ENCODE data around the gene COG5. TPM values are rescaled to one million over a fixed set of nuclear protein-coding genes. Genes with fewer than 3 reads are reported as not detected.

COG5 gene
- total RNA-seq, 1 donor from 2014 or later = 36.3 TPM

GRCh38 chr7:107276220-107276827 lies 287.4 kb downstream of the COG5 start:
- Histone ChIP-seq H3K36me3 (ENCODE audit: control insufficient read depth, insufficient read depth, low read length) (no peaks in the 10 kb centered on the region), H3K4me3 (ENCODE audit: low read depth, low read length) (no peak overlapping the region), H3K27me3 (ENCODE audit: control insufficient read depth, insufficient read depth, low read length) (no peaks in the 10 kb centered on the region)
- DNase-seq (ENCODE audit: low read depth) = no peak
- no peak for TF ChIP-seq CTCF (IDR thresholded peaks at IDR 0.05; ENCODE audit: insufficient read depth, low read length, severe bottlenecking)
- no peak for FAIRE-seq

- Histone ChIP-seq H3K27me3 (ENCODE audit: control insufficient read depth, insufficient read depth, low read length) (no peaks in the 10 kb centered on the region), H3K4me3 (ENCODE audit: low read depth, low read length) (no peak overlapping the region), H3K36me3 (ENCODE audit: control insufficient read depth, insufficient read depth, low read length) (no peaks in the 10 kb centered on the region)
- TF ChIP-seq CTCF (IDR thresholded peaks at IDR 0.05; ENCODE audit: insufficient read depth, low read length, severe bottlenecking) = no peak
- no peak for FAIRE-seq
- DNase-seq (ENCODE audit: low read depth) = no peak
Measured at GRCh38 chr7:107274506-107274905, 289.2 kb downstream of the COG5 start.

GRCh38 chr7:107269790-107270189 lies 293.9 kb downstream of the COG5 start:
- Histone ChIP-seq H3K36me3 (ENCODE audit: control insufficient read depth, insufficient read depth, low read length) (no peaks in the 10 kb centered on the region), H3K27me3 (ENCODE audit: control insufficient read depth, insufficient read depth, low read length) (no peaks in the 10 kb centered on the region), H3K4me3 (ENCODE audit: low read depth, low read length) (no peak overlapping the region)
- DNase-seq (ENCODE audit: low read depth) = no peak
- TF ChIP-seq CTCF (IDR thresholded peaks at IDR 0.05; ENCODE audit: insufficient read depth, low read length, severe bottlenecking) = no peak
- FAIRE-seq = no peak

- H3K36me3 ChIP-seq (ENCODE audit: control insufficient read depth, insufficient read depth, low read length) = no peaks in the 10 kb centered on the region
- no peaks in the 10 kb centered on the region for H3K27me3 ChIP-seq (ENCODE audit: control insufficient read depth, insufficient read depth, low read length)
- no peak overlapping the region for H3K4me3 ChIP-seq (ENCODE audit: low read depth, low read length)
- DNase-seq (ENCODE audit: low read depth) (no peak), FAIRE-seq (no peak)
- TF ChIP-seq CTCF (IDR thresholded peaks at IDR 0.05; ENCODE audit: insufficient read depth, low read length, severe bottlenecking) = no peak
Measured at GRCh38 chr7:107268594-107268993, 295.1 kb downstream of the COG5 start.

- FAIRE-seq (no peak), DNase-seq (ENCODE audit: low read depth) (no peak)
- Histone ChIP-seq H3K4me3 (ENCODE audit: low read depth, low read length) (no peak overlapping the region), H3K36me3 (ENCODE audit: control insufficient read depth, insufficient read depth, low read length) (no peaks in the 10 kb centered on the region), H3K27me3 (ENCODE audit: control insufficient read depth, insufficient read depth, low read length) (no peaks in the 10 kb centered on the region)
- TF ChIP-seq CTCF (IDR thresholded peaks at IDR 0.05; ENCODE audit: insufficient read depth, low read length, severe bottlenecking) = no peak
Measured at GRCh38 chr7:107267138-107267537, 296.6 kb downstream of the COG5 start.

GRCh38 chr7:107264723-107265122 lies 299.0 kb downstream of the COG5 start:
- FAIRE-seq (no peak), DNase-seq (ENCODE audit: low read depth) (no peak)
- Histone ChIP-seq H3K4me3 (ENCODE audit: low read depth, low read length) (no peak overlapping the region), H3K27me3 (ENCODE audit: control insufficient read depth, insufficient read depth, low read length) (no peaks in the 10 kb centered on the region), H3K36me3 (ENCODE audit: control insufficient read depth, insufficient read depth, low read length) (no peaks in the 10 kb centered on the region)
- TF ChIP-seq CTCF (IDR thresholded peaks at IDR 0.05; ENCODE audit: insufficient read depth, low read length, severe bottlenecking) = no peak

All from bronchial epithelial cell (primary cell).